Measurements from ENCODE around the gene RICTOR. TPM values are rescaled to one million over a fixed set of nuclear protein-coding genes. Genes with fewer than 3 reads are reported as not detected.

The RICTOR gene
- total RNA-seq, 2 experiments from 2014 or later = 48.1 to 48.5 TPM

DNA sequence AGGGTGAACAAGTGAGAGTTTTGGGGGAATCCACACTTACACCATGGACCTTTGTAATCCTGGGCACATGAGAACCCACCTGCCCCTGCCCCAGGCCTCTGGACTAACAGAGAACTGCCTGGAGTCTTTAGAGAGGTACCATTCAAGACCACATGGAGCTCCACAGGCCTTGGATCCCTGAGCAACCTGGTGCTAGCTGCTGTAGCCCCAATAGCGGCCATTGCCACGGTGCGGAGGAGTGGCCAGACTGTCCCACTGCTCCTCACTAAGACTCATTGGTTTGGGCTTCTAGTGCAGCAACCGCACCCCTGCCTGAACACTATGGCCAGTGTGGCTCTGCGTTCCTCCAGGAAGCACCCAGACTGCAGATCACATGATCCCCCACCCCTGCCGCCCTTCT lies 182.6 kb downstream of the RICTOR start:
- CTCF ChIA-PET = no interaction called here
- Mint-ChIP-seq H3K9me3 (peaks cover 4% of the 10 kb centered on the region), H3K4me1 (no peaks in the 10 kb centered on the region), H3K27me3 (peaks cover 34% of the 10 kb centered on the region), H3K27ac (no peak overlapping the region), H3K36me3 (ENCODE audit: low read depth) (no peaks in the 10 kb centered on the region), H3K4me3 (no peak overlapping the region)
- POLR2A ChIA-PET = no interaction called here
- DNase-seq = no peak

DNA sequence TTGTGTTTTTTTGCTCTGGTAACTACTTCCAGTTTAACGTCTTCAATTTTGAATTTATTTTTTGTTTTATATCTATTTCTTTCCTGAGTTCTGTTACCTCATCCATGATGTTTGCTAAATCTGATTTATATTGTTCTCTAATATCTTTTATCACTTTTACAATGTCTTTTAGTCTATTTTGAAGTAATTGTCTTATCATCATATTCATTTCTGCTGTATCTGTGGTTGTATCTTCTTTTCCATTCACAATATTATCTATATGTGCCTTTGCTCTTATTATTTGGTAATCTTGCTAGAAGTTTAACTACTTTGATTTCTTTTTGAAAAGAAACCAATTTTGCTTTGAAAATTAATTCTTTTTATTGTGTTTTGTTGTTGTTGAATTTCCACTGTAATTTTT lies 184.8 kb downstream of the RICTOR start:
- H3K4me1 Mint-ChIP-seq = no peaks in the 10 kb centered on the region
- no peak overlapping the region for H3K27ac Mint-ChIP-seq
- no peaks in the 10 kb centered on the region for H3K9me3 Mint-ChIP-seq
- DNase-seq = no peak
- ChIA-PET CTCF (no interaction called here), POLR2A (no interaction called here)
- no peaks in the 10 kb centered on the region for H3K36me3 Mint-ChIP-seq (ENCODE audit: low read depth)
- no peak overlapping the region for H3K4me3 Mint-ChIP-seq
- peaks cover 29% of the 10 kb centered on the region for H3K27me3 Mint-ChIP-seq

DNA sequence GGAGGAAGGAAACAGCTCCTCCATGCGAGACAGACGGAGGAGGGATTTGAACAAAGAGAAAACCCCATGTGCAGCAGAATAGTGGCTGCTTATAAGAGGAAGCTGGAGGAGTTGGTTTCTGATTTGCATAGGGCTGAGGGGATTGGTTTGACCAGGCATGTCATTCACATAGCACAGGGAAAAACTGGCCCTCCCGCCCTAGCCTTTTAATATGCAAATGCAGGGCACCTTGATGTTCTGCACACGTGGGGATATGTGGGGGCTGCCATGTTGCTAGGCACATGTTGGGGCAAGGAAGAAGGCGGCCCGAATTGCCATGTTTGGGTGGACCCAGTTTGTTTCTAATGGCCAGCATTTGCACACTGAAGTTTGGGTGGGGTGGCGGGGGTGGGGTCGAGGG lies 186.2 kb downstream of the RICTOR start:
- no peaks in the 10 kb centered on the region for H3K9me3 Mint-ChIP-seq
- no peaks in the 10 kb centered on the region for H3K4me1 Mint-ChIP-seq
- H3K27me3 Mint-ChIP-seq = peaks cover 26% of the 10 kb centered on the region
- no peak overlapping the region for H3K4me3 Mint-ChIP-seq
- ChIA-PET CTCF (no interaction called here), POLR2A (no interaction called here)
- no peak for DNase-seq
- no peak overlapping the region for H3K27ac Mint-ChIP-seq
- no peaks in the 10 kb centered on the region for H3K36me3 Mint-ChIP-seq (ENCODE audit: low read depth)

Other genes starting within 250 kb of the RICTOR start
- gene OSMR, start 228.4 kb downstream of the RICTOR start, total RNA-seq = not detected
- 100 to 1,000 TPM; 396 to 480 TPM for gene FYB1, start 145.2 kb upstream of the RICTOR start, total RNA-seq